NK-92 (cell line): ENCODE measurements around the gene SEC61B.

Source experiments
- DNase-seq: peaks from one replicate; lab custom pipeline; 2025; ENCODE audit not compliant: unreplicated experiment; lab: John Stamatoyannopoulos, UW

The SEC61B gene

DNA sequence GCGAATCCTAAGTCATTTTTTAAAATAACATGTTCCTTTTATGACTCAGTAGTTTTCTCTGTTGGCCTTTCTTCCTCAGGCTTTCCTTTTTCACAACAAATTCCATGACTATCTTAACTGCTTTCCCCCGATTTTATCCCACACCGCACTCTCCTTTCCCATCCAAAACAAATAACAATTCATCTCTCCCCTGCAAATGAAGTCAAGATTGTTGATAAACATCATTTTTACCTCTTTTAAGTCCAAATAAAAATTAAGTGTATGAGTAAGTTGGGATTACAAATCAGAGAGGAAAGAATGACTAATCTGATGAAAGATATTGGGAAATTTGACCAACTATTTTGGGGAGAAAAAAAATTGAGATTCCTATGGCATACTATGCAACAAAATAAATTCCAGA is 47.3 kb downstream of the SEC61B start:
- no peak for DNase-seq

DNA sequence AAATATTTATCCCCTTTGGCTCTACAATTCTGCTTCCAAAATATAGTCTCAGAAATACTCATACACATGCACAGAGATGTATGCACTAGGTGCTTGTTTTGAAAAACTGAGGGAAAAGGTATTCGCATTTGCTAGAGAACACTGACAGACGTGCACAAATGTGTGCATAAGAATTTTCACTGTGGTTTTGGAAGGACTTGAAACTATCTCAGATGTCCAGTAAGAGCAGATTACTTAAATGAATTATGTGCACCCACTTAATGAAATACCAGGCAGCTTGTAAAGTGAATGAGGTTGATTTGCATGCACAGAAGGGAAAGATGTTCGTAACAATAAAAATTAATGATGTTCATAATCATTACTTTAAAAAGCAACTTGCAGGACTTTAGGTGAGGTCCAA is 48.4 kb downstream of the SEC61B start:
- DNase-seq, result no peak

DNA sequence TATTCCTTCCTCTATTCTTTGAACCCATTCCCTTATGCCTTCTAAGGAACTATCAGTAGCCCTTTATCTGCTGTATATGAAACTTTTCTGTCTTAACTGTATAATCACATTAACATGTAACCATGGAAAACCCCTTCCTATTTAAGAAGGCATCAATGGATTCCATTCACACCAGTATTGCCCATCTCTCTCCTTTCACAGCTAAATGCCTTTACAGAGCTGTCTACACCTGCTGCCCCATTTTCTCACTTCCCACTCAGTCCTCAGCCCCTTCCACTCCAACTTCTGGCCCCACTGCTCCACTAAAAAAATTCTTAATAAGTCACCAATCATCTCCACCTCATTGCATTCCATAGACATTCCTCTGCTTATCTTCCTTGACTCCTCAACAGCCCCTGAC is 50.8 kb downstream of the SEC61B start:
- DNase-seq, result no peak

DNA sequence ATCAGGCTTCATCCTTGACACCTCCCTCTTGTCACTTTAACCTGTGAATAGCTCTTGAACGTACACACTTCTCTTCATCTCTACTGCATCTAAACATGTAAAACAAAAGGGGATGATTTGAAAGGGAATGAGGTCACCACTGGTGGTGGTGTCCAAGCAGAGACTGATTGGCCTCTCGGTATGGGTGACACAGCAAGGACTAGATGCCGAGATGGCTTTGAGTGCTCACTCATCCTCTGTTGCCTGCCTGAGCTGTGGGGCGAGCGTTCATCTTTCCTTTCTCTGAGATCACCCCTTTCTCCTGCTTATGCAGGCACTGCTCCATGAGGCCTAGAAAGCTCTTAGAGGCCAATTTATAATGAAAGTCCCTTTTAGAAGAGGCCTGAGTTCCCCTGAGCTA is 51.9 kb downstream of the SEC61B start:
- no peak for DNase-seq

DNA sequence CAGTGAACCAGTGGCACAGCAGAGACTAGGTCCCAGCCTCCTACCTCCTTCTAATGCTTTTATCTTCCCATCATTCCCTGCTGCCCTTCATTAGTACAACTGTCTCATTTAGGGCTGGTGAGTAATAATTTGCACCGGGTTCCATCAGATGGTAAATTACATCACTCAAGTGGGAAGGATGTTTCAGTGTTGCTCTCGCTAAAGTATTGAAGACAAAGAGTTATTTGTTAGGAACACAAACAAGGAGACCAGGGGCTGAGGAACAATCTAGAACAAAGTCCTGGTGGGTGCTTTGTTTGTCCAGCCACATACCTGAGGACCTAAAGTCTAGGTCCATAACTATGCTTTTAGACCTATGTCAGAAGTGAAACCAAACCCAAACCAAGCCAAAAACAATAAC is 52.4 kb downstream of the SEC61B start:
- no peak for DNase-seq
